Measurements from ENCODE around the gene IGFBPL1. TPM values are rescaled to one million over a fixed set of nuclear protein-coding genes. Genes with fewer than 3 reads are reported as not detected.
"Not testable (repeated sequence)": the region's sequence is repeated elsewhere in the genome, so short reads cannot be mapped to it uniquely, and the experiment has no call there.

Gene IGFBPL1
- polyA plus RNA-seq, 10 donors: 0.55 to 1.8 (median 0.92) TPM

DNA sequence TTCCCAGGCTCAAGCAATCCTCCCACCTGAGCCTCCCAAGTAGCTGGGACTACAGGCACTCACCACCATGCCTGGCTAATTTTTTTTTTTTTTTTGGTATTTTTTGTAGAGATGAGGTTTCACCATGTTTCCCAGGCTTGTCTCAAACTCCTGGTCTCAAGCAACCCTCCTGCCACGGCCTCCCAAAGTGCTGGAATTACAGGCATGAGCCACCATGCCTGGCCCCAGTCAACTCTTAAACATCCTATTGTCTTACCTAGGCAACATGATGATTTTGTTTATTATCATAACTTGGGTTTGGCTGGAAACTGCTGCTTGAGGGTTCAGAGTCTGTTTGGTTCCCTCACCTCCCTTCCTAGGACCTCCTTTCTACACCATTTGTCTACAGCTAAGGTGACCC is 25.1 kb downstream of the IGFBPL1 start:
- not testable (repeated sequence) for DNase-seq

DNA sequence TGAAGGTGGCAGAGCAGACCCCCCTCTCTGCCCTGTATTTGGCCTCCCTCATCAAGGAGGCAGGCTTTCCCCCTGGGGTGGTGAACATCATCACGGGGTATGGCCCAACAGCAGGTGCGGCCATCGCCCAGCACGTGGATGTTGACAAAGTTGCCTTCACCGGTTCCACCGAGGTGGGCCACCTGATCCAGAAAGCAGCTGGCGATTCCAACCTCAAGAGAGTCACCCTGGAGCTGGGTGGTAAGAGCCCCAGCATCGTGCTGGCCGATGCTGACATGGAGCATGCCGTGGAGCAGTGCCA is 27.9 kb downstream of the IGFBPL1 start:
- DNase-seq: no peak

DNA sequence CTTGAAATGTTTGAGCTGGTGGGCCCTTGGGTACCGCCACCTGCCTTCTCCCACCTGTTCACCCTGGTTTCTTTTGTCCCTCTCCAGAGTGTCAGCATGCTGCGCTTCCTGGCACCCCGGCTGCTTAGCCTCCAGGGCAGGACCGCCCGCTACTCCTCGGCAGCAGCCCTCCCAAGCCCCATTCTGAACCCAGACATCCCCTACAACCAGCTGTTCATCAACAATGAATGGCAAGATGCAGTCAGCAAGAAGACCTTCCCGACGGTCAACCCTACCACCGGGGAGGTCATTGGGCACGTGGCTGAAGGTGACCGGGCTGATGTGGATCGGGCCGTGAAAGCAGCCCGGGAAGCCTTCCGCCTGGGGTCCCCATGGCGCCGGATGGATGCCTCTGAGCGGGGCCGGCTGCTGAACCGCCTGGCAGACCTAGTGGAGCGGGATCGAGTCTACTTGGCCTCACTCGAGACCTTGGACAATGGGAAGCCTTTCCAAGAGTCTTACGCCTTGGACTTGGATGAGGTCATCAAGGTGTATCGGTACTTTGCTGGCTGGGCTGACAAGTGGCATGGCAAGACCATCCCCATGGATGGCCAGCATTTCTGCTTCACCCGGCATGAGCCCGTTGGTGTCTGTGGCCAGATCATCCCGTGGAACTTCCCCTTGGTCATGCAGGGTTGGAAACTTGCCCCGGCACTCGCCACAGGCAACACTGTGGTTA is 28.4 kb downstream of the IGFBPL1 start:
- no peak for DNase-seq

DNA sequence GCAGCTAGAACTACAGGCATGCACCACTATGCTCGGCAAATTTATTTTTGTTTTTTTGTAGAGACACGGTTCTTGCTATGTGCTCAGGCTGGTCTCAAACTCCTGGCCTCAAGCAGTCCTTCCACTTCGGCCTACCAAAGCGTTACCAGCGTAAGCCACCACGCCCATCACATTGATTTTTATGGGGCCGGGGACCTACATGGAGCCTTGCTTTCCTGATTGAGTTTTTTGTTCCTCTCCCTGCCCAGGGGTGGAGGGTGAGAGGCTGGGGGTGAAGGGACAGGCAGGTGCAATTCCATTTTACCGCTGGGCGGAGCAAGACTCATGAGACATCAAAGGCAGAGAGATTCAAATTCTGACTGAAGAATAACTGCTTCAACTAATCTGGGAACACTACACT is 29.8 kb downstream of the IGFBPL1 start:
- no peak for DNase-seq

DNA sequence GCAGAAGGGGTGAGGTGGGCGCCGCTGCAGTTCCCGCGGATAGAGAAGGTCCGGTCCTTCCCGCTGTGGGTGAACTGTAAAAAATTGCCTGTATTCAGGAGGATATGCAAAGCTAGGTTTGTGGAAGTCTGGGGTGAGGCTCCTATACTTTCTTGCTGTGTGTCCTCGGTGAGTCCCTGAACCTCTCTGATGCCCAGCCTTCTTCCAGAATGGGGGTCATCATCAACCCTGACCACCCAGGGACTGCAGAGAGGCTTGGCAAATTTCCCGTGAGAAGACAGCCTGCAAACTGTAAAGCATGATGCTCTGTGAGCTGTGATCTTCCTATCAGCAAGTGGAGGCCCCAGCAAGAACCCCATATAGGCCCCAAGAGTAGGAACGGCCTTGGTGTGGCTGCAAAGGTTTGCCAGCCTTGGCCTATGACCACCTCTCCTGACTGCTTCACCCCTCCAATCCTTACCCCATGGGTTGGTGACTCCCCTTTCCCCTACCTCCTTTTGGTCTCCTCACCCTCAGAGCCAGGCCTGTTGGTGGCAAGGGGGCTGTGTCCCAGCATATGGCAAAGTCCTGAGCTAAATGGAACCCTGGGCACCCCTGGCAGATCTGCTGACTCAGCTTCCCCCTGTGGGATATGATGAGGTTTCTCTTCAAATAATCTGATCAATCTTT is 31.0 kb downstream of the IGFBPL1 start:
- no peak for DNase-seq

DNA sequence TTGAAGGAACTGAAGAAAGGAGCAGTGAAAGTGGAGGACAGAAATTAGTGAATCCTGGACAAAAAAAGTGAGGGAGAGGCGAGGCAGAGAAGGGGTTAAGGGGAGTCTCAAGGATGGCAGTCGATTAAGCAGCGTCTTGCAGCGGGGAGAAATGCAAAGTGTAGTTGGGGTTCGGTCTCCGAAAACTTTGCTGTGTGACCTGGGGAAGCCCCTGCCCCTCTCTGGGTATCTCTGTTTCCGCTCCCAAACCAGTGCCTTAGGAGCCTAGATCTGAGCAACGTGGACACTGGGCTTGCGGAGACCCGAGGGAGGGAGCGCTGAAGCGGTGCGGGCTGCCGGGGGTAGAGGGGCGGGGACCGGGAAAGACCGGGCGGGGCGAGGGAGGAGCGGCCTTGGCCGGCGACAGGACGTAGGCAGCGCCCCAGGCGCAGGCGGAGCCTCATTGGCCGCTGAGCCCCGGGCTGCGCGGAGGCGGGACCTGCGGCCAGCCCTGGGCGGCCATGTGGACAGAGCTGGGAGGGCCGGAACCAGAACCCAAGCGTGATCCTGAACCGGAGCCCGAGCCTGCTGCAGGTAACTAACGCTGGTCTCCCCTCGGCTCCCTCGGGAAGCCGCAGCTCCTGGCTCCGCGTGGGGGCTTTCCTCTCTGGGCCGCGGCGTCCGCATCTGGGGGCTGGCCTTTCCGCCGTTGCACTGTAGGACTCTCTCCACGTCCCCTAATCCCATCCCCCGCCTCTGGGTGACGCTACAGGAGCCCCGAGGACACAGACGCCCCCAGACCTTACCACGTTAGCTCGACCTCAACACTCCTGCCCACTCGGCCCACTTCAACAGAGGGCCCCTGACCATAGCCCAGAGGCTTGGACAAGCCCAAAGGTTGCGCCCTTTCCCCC is 31.8 kb downstream of the IGFBPL1 start, which contains the start of gene ALDH1B1:
Gene ALDH1B1, plus strand, starts transcription at position 468 of the 893 bp plus-strand sequence. CDS start 3,047 bp downstream, outside the sequence.
- DNase-seq: peak; percentile 79 to 93 (median 86)

DNA sequence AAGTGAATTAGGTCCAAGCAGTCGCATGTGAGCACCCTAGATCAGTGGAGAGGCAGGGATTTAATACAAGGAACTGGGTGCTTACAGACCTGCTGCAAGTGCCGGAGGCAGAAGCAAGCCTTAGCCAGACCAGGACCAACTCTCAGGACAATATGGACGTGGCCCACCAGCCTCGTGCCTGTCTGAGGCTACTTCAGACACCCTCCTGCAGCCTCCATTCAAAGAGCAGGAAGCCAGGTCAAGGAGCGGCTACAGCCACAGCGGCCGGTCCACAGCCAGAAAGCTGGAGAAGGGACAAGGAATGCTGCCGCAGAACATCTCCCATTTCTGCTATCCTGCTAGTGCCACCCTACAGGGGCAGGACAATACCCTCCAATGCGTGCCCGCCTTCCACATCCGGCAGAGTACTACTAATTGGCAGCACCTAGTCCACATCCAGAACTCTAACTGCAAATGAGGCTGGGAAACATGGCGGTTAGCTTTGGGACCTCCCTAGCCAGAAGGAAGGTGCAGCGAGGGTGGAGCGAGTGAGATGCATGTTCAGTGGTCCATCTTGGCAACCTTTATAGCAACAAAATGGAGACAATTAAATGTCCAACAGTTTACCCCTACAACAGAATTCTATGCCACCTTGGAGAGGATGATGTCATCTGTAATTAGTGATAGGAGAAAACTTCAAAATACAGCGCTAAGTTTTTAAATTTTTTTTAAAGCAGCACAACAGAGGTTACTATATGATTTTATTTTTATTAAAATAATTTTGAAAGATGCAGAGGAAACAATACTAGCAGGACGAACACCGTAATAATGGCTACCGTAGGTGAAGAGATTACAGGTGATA is 32.8 kb downstream of the IGFBPL1 start:
- no peak for DNase-seq

DNA sequence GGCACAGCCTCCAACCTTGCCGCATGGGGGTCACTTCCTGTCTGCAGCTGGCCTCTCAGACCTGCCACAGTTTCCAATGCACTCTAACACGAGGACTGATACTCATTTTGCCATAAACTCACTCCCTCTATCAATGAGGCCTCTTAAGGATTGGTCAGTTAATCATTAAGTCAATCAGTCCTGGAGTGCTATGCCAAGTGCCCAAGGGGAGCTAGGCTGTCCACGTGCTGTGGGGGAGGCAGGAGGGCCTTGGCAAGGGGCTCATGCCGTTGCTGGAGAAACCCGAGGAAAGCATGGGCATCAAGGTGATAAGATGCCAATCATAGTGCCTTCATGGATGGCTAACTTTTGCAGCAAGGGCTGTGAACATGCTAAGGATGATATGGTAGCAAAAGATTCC is 33.4 kb downstream of the IGFBPL1 start:
- DNase-seq: no peak

DNA sequence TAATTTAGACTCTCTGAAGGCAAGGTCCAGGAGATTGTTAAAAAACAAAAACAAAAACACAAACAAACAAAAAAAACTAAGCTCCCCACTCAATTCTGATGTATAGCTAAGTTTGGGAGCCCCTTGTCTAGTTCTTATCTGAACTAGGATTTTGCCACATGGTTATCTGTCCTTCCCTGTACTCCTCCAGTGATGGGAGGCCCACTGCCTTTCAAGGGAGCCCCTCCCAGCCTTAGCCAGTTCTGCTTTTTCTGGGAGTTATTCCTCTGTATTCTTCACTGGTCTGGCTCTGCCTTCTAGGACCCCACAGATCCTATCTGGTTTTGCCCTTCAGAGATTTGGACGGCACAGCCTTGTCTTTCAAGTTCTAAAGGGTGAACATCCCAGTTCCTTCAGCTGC is 33.8 kb downstream of the IGFBPL1 start:
- no peak for DNase-seq

DNA sequence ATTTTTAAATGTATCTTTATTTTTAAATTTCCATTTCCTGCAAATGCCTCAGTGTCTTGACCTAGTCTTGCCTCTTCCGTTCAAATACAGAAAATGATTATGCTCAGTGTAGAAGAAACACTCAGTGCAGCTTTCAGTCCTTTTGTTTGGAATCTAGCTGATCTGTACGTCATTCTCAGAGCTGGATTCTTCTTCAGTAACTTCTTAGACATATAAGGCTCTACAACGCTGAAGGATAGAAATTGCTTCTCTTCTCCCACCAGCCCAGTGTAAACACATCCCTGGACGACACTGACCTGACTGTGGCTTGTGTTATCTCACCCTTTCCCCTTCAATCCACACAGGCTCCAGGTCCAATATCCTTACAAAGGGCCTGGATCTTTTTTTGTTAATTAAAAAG is 34.9 kb downstream of the IGFBPL1 start:
- DNase-seq: peak in 1 of 3 donors; percentile 30

DNA sequence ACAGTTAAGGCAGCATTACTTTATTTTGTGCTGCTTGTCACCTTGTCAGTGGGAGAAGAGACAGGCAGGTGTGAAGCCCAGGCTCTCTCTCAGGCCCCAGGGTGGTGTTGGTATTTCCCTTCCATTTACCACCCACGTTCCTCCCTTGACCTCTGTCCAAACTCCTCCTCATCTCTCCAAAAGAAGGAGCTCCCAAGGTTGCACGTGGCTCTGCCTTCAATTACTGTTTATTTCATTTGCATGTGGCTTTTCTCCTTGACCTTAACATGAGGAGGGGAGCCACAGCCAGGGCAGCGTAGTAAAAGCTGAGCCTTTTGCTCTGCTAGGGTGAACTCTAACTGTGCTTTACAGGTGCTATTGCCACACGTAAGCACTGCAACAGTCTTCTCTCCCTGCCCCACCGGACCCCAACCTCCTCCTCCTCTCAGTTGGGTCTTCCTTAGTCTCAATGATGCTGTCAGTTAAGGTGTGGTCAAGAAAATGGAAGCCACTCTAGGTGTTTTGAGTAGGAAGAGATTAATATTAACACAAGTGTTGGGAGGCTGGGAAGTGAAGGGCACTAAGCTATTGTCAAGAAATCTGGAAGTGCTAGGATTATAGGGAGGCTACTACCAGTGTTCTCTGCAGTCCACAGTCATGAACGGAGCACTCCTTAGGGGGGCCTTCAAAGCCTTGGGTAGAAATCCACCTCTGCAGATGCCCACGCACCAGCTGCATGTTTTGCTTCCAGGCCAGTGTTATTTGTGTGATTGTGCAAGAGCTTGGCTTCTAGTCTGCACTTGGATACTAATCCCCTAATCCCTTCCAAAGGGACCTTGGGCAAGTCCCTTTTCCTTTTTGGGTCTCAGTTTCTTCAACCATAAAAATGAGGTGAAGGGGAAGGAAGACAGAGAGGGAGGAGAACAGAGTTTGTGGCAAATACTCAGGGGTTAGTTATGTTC is 35.7 kb downstream of the IGFBPL1 start:
- DNase-seq: peak in 1 of 3 donors; percentile 40

DNA sequence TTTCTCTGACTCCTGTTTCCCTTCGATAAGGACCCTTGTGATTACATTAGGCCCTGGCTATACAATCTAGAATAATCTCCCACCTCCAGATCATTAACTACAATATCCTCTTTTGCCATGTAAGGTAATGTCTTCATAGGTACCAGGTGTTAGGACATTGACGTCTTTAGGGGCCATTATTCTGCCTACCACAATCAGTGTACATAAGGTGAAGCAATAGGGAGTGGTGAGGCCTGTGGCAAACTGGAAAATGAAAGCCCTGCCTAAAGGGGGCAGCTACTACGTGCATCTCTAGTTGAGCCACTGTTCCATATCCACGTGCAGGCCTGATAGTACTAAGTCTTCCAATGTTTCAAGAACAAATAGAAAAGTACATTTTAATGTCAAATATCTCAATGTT is 36.5 kb downstream of the IGFBPL1 start:
- no peak for DNase-seq

DNA sequence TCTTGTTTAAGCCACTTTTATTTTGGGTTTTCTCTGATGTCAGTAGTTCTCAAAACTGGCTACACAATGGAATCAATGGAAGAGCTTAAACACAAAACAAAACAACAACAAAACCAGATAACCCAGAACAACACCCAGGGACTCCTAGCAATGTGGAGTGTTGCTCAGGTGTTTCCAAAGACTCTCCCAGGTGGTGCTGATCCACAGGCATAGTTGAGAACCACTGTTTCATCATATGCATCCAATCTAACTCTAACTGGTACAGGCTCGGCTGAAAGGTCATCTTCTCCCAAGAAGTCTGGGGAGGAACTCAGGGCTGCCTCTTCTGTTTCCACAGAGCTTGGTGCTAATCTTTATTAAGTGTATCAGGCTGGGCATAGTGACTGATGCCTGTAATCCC is 37.2 kb downstream of the IGFBPL1 start:
- DNase-seq: no peak

DNA sequence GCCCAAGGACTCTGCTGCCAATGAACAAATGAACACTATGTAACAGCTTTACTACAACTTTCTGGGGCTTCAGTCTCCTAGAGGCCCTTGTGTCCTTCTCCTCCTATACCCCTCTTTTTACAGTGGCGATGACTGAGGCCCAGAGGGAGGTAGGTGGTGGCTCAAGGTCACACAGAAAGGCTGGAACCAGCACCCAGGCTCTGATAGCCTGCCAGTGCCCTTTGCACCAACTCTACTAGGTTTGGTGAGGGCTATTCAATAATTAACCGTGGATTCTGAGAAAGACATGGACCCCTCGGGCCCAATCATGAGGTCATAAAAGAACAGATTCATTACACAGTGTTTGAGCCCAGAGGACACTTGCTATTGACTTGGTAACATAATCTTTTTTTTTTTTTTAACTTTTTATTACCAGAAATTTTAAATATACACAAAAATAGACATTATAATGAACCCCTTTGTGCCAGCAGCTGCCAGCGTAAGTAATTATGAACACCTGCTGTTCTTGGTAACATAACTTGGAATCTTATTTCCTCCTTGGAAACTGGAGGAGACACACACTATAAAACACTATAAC is 37.8 kb downstream of the IGFBPL1 start:
- DNase-seq: no peak

DNA sequence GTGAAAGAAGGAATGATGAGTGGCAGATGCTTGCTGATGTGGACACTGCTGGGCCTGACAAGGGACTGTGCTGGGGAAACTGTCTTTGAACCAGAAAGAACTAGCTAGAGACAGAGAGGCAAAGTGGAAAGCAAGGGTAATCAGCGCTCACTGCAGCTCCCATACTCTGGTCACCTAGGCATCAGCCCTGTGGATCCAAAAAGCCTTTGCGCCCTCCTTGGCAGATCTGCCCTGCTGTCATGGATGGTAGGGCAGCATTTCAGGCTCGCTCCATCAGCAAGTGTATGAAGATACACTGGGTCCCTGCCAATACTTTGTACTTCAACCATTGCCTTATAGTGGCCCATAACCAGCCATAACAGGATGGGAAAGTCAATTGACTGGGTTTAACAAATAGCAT is 38.4 kb downstream of the IGFBPL1 start:
- DNase-seq: no peak

DNA sequence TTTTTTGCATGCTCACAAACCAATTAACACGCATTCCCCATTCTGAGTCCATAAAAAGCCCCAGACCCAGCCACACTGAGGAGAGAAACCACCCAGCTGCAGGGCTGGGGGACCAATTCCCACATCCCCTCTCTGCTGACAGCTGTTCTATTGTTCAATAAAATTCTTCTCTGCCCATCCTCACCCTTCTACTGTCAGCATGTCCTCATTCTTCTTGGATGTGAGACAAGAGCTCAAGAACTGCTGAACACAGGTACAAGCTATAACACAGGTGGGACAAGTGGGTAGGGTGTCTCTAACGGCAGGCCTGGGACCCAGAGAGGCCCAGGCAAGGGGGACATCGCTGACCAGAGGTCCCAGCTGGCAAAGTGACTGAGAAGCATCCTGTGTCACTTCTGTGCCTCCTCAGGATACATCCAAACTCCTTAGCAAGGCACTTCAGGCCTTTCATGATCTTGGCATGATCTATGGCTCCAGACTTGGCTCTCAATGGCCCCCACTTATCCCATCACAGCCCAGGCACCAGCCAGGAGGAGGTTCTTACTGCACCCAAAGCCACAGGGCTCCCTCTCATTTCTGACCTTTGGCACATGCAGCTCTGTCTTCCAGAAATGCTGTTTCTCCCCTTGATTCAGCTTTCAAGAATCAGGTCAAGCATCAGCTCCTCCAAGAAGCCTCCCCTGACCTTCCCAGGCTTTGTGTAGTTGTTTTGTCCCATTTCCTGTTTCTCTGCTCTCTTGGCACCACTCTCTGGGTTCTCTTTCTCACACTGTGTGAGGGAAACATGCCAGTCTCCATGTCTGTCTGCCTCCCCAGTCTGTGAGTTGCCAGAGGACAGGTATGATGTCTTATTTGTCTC is 39.0 kb downstream of the IGFBPL1 start:
- no peak for DNase-seq

DNA sequence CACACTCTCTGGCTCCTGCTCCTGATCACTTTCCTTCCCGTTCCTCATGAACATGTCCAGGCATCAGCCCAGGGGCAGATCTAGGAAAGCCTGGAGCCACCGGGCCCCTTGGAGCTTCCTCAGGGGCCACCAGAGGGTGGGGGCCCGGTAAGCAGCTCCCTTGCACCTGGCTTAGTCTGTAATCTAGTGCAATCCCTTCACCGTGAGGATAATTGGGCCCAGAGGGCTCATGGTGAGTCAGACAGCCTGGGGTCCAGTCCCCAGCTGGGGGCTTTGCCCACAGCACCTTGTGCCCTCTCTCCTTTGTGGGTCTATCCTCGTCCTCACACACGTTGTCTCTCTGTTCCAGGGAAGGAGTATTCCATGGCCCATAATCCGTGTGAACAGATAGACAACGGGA is 42.1 kb downstream of the IGFBPL1 start:
- DNase-seq: no peak

DNA sequence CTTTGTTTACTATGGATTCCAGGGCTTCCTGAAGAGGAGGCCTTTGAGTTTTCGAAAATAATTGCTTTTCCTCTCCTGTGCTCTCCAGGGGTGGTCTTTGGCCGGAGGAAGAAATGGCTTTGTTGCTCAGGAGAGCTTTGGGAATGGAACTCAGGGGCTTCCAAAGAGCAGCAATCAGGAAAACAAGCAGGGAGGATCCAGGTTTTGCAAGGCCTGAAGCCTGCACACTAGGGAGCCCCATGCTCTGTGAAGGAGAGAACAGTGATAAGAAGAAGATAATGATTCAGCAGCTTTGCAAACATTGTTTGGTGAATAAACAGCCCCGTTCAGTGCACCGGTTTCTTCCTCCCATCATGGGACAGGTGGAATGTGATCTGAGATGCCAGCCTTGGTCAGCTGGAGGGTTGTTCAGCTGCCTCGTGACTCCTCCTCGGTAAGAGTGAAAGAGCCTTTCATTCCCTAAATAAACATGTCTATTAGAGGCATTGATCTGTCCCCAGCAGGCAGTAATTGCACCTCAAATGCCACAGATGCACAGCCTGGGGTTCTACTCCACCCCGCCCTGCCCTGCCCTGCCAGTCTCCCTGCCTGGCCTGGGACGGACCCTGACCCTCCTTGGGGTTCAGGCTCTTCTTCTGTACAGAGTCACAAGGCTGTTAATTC is 43.3 kb downstream of the IGFBPL1 start:
- no peak for DNase-seq
